HG03103 (cell line): ENCODE results near the gene FLT3.

Experiments
- ATAC-seq: cut with Tn5 transposase; IDR thresholded peaks from one replicate; pipeline ENCODE4 v1.9.1; 2021; ENCODE audit warnings: low read depth; ENCODE audit not compliant: unreplicated experiment

Gene FLT3

GRCh38 chr13:27963491-27963890 is 136.9 kb downstream of the FLT3 start:
- ATAC-seq: no peak

GRCh38 chr13:27962982-27963381 is 137.4 kb downstream of the FLT3 start:
- ATAC-seq: no peak

- ATAC-seq: no peak
These were observed 138.1 kb downstream of the FLT3 start for GRCh38 chr13:27962128-27962841.

- no peak for ATAC-seq
These were observed 138.9 kb downstream of the FLT3 start for GRCh38 chr13:27961227-27962085.

GRCh38 chr13:27960362-27961226 is 139.8 kb downstream of the FLT3 start:
- no peak for ATAC-seq

GRCh38 chr13:27959976-27960361 is 140.4 kb downstream of the FLT3 start:
- no peak for ATAC-seq

- ATAC-seq: no peak
These were observed 143.6 kb downstream of the FLT3 start for GRCh38 chr13:27956576-27957300.

GRCh38 chr13:27955014-27955591 is 145.3 kb downstream of the FLT3 start:
- no peak for ATAC-seq

GRCh38 chr13:27954406-27954851 is 145.9 kb downstream of the FLT3 start:
- no peak for ATAC-seq

- ATAC-seq: no peak
These were observed 146.5 kb downstream of the FLT3 start for GRCh38 chr13:27953676-27954405.
